GM19025 (cell line): ENCODE measurements around the gene IWS1.
"Not testable (repeated sequence)": the region's sequence is repeated elsewhere in the genome, so short reads cannot be mapped to it uniquely, and the experiment has no call there.

Experiments
- ATAC-seq: cut with Tn5 transposase; IDR thresholded peaks from one replicate; pipeline ENCODE4 v1.9.1; 2021; ENCODE audit warnings: mild to moderate bottlenecking, low read depth, moderate library complexity; ENCODE audit not compliant: unreplicated experiment

Gene IWS1

DNA sequence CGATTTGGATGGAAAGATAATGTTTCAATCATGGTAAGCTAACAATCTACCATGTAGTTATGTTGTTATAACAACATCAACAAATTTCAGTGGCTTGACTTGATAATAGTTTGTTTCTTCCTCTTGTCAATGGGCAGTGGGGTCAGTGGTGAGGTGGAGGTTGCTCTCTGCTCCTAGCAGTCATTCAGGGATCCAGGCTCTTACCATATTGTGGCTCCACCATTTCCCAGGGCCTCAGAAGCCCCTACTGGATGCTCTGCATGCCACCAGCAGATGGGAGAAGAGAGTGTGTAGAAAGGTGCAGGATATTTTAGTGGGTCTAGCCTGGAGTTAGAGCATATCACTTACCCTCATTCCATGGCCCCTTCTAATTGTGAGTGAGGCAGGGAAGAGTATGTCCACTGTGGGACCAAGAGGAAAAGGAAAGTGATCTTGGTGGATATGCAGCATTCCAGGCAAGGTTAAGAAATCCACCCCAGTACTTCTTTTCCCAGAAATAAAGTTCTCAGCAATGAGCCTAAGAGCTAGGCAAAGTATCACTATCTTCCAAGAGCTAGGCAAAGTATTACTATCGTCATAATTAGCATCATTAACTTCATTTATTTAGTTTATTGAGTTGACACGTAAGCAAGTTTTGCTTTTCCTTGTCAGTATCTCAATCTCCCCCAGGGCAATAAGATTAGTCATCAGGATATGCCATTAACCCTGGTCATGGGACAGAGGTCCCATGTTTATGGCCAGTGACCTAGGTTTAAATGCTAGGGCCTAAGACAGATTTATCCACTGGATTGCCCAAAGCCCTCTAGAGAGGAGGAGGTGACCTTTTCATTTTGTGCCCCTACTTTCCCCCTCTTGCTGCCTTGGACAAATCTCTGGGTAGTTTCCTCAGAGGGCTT lies 4.2 kb upstream of the IWS1 start:
- ATAC-seq = no peak

DNA sequence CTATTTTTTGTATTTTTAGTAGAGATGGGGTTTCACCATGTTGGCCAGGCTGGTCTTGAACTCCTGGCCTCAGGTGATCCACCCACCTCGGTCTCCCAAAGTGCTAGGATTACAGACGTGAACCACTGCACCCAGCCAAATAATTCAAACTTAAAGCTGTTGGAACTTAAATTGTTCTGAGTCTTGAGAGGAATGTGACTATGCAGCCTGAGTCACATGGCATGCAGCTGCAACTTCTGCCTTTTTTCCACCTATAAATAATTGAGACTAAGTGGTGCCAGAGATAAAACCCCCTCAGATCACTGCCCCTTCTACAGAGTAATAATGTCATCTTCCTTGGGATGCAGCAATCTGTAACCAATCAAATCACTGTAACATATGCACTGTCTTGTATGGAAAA lies 3.1 kb upstream of the IWS1 start:
- ATAC-seq = not testable (repeated sequence)

DNA sequence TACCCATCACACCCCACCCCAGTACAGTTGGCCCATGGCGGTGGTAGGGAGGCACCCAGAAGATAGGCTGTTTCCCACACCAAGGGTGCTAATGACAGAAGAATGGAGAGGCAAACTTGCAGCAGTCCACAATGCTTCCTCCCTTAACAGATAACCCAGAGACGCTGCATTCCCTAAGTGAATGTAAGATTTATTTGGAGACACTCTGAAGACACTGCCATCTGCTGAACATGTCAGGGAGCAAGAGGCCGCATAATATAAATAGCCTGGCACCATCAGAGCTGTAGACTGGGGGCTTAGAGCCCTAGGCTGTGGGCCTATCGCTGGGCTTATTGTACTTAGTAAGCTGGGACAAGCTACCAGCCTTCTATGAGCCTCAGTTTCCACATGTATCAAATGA lies 2.2 kb upstream of the IWS1 start:
- ATAC-seq = no peak

DNA sequence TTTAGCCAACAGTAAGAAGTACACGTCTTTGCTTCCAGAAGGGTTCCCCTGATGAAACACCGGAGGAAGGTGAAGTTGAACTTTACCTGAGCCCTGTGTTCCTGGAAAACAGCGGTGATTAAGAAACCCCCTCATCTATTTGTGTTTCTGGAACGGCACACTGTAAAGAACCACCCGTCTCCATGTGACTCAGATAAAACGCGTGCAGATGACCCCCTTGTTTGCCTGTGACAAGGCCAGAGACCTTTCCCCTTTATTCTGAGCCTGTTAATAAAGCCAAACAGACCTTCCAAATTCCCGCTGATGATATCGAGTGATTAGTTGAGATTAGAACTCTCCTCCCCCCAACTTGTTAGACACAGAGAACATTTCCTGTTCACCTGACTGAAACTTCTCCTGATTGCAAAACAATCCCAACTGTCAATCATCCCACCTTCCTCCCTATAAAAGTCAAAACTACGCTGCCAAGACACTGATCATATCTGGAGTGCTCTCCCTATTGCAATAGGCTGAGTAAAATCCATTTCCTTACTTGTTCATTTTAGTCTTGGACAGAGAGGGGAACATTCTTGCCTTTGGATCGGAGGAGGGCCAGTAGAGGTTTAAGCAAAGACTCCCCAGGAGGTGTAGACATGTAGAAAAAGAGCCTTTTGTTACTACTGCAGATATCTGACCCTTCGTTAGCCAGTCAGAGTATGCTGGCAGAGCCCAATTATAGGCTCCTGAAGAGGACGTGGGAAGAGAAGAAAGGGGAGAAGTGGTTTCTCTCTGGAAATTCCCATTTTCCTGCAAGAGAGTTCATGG lies 914 bp upstream of the IWS1 start:
- no peak for ATAC-seq

DNA sequence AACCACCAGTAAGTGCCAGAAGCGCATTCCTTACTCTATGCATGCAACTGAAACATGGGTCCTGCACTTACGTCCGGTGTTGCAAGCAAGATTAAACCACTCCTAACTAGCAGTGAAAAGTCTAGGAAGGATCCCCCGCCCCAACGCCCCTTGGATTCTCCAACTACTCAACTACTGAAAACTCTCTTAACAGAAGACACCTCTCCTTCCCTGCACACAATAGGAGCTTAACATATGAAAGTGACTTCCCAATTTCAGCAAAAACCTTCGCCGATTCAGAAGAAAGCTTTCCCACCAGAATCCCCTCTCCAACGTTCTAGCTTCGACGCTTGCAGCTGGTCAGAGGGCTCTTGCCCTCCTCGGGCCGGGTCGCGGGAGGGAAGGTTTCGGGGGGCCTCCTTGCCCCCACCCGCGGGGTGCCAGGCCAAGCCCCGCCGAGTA lies 578 bp downstream of the IWS1 start:
- no peak for ATAC-seq

DNA sequence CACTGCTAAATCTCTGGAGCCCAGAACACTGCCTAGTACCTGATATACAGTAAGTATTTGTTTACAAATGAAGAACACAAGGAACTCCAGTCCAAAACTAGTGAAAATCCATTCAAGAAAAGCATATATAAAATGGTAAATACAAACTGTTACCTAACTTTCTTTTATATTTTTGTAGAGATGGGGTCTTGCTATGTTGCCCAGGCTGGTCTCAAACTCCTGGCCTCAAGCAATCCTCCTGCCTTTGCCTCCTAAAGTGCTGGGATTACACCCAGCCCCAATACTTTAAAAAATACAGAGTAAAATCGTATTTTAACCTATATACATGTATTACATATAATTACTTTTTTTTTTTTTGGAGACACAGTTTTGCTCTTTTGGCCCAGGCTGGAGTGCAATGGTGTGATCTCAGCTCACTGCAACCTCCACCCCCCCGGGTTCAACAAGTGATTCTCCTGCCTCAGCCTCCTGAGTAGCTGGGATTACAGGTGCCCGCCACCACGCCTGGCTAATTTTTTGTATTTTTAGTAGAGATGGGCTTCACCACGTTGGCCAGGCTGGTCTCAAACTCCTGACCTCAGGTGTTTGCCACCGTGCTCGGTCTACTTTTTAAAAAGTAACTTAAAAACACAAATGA lies 2.0 kb downstream of the IWS1 start:
- ATAC-seq = not testable (repeated sequence)

DNA sequence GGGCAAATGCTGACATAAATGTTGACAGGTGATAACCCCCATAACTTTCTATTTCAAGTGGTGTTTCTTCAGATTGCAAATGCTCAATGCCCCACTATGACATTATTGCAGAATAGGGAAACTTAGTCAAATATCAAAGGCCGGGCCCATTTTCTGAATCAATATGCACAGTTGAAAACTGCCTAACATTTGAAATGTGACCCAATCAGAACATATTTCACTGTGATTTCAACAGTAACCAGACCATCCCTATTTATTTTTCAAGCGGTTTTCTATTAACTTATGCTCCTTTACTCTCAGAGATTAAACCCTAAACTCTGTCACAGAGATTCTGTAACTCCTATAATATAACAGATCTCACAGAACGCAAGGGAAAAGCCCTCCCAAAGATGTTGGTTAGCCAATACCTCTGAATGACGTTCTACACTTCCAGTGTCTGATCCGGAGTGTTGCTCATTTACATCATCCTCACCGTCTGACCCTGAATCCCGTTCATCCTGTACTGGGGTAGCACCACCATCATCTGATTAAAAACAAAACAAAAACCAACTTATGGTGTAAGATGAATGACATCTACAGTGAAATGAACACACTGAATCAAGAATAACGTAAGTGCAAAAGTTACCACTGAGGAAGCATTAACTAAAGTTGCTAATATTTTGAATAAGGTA lies 2.9 kb downstream of the IWS1 start:
- no peak for ATAC-seq

DNA sequence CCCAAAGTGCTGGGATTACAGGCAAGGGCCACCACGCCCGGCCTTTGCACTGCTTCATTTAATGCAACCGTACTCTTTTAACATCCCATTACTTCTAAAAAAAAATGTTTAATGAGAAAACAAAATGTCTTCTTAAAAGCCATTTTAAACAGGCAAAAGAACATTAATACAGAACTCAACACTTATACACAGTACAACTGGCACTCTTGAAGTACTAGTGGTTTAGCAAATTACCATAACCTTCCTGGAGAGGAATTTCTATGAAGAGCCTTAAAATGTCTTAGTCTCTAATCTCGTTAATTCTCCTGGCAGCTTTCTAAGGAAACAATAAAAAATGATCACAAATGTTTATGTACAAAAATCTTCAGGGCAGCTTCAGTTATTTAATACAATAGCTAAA lies 5.9 kb downstream of the IWS1 start:
- ATAC-seq = no peak

DNA sequence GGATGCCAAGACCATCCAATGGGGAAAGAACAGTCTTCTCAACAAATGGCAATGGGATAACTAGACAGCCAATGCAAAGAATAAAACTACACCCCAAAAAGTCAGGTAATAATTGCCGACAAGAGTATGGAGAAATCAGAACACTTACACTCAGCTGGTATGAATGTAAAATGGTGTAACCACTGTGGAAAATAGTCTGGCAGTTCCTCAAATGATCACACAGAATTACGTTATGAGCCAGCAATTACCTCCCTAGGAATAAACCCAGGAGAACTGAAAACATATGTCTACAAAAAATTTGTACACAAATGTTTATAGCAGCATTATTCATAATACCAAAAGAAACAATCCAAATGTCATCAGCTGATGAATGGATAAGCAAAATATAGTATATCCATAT lies 8.8 kb downstream of the IWS1 start:
- ATAC-seq = no peak

DNA sequence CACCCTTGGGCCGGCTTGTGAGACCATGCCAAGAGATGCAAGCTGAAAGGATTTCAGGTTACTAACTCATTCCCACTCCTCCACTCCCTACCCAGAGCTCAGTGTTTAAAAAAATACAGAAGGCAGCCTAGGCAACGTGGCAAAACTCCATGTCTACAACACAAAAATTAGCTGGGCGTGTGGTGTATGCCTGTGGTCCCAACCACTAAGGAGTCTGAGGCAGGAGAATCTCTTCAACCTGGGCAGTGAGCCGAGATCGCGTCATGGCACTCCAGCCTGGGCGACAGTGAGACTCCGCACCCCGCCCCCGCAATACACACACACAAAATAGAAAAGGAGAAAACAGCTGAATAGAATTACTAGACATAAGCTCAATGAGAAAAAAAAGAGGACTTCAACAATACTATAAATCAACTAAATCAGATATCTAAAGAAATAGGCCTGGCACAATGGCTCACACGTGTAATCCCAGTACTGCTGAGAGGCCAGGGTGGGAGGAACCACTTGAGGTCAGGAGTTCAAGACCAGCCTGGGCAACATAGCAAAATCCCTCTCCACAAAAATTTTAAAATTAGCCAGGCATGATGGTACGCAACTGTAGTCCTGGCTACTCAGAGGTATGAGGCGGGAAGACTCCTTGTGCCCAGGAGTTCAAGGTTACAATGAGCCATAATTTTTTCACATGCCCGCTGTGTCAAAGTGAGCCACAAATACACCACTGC lies 10.1 kb downstream of the IWS1 start:
- ATAC-seq = no peak

DNA sequence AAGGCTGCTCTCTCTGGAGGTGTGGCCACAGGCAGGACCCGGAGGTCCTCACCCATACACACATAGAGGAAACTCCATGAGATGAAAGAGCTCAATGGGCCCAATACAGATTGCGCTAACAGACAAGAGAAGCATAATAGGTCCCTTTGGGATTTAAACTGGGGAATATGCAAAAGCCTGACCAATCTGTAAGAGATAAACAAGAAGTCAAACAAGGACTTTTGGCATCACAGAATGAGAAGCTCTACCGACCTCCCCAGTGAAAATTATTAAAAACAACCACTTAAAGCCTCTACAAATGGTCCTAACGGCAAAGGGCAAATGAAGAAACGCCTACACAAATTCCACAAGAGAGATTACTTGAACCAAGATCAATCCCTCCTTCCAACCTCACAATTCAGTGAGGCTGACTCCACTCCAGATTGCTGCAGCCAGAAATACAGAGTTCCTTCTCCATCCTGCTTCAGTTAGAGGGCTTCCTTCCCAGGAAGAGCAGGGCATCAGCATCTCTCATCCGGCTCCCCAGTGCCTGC lies 10.8 kb downstream of the IWS1 start:
- ATAC-seq = no peak

DNA sequence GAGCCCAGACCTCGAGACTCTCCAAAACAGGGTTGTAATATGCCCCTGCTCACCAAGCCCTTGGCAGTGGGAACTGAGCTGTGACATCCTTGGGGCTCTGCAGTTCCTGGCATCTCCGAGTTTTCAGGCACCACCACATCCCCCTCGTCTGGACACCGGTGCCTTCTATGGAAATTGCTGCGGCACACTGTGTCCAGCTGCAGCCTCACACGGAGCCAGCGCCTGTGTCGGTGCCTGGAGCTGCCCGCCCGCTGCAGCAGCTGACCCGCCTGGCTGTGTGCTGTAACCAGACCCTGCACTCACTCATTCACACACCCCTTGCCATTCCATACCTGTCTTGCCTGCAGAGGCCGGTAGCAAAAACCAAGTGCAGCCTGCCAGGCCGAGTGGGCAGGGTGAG lies 11.8 kb downstream of the IWS1 start:
- ATAC-seq = no peak

DNA sequence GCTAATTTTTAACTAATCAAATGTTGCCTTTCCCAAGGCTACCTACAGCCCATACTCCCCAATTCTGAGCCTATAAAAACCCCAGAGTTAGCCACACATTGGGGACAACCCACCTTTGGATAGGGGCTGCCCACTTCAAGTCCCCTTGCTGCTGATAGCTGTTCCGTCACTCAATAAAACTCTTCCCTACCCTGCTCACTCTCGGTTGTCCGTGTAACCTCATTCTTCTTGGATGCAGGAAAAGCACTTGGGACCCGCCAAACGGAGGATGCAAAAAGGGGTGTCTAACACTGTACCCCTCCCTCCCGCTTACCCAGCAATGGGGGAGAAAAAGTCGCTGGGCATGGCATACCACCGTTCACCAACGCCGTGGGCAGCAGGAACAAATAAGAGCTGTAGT lies 12.2 kb downstream of the IWS1 start:
- no peak for ATAC-seq

DNA sequence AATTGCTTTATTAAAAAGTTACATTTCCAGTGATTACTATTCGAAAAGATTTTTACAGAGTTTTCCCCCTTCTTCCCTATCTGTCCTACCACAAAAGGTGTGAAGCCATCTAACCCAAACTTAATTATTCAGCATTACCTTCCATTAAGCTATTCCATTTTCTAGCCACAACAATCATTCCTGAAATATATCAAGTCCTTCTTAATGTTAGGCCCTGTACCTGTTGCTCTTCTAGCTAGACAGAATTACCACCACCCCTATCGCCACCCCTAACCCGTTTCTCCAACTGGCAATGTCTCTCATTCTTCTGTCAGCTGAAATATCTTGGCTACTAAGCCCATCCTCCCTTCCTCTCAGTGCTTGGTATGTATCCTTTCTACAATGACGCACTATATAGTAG lies 13.9 kb downstream of the IWS1 start:
- ATAC-seq = no peak

DNA sequence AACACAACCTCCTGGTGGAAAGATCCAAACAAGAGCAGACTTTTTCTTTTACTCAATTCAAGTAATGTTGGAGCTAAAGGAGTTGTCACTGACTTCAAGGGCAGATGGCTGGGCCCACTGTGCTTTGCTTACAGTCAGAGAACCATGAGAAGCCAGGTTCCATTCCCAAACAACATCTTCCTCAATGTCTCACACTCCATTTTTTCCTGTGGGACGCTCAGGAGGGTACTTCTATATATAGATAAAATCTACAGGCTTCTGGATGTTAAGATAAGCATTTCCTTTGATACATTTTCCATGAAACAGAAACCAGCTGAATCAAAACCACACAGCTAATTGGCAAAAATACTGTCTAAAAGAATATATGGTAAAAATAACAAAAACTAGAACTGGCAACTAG lies 14.4 kb downstream of the IWS1 start:
- no peak for ATAC-seq

DNA sequence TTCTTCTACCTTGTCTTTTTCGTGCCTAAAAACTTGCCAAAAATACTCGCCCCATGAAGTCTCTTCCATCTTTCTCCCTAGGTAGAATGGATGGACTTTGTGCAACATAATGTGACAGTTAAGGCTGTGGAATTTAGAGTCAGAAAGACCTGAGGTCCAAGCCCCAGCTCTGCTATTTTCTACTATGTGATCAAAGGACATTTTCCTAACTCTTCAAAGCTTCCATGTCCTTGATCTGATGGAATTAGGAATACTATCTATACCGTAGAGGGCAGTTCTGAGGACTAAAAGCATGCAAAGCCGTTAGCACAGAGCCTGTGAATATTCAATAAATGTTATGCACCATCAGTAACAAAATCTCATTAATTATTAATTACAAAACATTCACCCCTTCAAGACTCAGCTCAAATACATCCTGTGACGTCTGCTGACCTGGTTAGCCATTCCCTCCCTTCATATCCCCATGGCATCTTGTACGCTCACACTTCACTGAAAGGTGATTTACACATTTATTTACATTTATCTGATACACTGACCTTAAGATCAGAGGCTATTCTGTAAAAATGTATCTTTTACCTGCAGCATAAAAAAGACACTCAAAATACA lies 15.1 kb downstream of the IWS1 start:
- ATAC-seq = no peak

DNA sequence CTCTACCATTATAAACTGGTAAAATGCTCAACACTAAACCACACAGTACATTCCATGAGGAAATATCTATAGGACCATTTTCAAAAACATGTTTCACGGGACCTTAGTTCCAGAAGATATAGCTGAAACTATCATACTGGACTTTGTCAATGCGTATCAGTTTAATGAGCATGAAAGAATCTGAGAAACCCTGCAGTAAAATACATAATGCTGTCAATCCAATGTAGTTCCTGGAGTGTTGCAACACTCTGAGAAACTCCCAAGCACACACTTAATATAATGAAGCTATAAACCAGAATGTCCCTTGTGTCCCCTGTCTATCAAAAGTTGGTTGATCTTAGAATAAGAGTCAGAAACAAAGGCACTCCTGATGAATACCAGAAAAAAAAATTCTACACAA lies 16.2 kb downstream of the IWS1 start:
- no peak for ATAC-seq

DNA sequence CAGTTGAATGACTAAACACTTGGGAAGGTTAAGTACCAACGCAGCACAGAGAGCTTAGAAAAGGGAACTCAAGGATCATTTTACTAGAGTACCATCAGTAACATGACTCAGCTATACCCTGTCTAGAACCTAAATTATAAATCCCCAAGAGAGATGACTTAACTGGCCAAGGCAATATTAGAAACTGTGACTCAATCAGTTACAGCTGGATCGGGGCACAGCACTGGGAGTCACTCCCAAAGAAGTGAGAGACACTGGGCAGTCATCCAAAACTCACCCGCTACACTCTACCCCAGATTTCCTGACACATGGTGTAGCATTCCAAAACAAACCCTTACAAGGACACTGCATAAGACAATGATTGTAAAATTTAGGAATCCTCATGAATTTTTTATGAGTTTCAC lies 17.7 kb downstream of the IWS1 start:
- no peak for ATAC-seq

DNA sequence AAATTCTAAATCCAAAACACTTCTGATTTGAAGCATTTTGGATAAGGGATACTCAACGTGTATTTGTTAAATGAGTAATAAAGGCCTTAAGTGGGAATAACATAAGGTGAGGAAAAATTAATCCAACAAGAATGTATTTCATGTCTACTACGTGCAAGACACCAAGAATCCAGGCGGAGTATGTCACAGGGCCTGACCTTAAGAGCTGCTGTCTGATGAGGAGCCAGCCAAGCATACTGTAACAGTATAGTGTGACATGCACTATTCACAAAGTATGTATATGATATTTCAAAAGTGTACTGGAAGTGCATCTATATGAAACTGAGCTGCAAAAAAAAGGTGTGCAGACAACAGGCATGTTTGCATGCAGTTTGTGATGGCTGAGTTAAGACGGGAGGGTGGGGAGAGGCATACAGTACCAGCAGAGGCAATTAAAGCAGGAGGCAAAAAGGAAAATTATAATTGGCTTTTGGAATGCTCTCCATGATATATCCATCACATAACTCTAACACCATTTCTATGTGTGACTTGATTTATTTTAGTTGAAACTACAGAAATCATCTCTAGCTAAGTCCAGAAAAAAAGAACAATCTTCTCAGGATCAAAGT lies 18.2 kb downstream of the IWS1 start:
- no peak for ATAC-seq
